LNCAP (cell line): ENCODE data around the gene EEIG2.

Experiments used
- TF ChIP-seq, protein P1 (sequence below): fragments of 450-650 bp; IDR thresholded peaks from 2 replicates; pipeline ENCODE4 v1.5.1; 2017; ENCODE audit warnings: mild to moderate bottlenecking

Gene EEIG2

DNA sequence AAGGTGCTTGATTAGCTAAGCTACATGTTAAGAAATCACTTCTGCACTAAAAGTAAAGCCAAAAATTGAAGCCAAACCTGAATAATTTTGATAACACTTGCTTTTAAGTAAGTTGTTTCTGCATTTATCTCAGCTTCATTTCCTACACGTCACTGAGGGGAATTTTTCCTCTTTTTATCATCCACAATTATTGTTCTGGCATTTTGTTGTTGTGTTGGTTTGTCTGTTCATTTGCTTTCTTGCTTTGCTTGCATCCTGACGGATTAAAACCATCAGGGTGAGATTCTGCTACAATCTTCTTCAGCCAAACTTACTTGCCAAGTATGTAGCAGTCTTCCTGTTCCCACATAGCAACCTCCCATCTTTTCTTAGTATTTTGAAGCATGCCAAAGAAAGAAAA, 18.0 kb upstream of the EEIG2 start:
- TF ChIP-seq, protein P1, sequence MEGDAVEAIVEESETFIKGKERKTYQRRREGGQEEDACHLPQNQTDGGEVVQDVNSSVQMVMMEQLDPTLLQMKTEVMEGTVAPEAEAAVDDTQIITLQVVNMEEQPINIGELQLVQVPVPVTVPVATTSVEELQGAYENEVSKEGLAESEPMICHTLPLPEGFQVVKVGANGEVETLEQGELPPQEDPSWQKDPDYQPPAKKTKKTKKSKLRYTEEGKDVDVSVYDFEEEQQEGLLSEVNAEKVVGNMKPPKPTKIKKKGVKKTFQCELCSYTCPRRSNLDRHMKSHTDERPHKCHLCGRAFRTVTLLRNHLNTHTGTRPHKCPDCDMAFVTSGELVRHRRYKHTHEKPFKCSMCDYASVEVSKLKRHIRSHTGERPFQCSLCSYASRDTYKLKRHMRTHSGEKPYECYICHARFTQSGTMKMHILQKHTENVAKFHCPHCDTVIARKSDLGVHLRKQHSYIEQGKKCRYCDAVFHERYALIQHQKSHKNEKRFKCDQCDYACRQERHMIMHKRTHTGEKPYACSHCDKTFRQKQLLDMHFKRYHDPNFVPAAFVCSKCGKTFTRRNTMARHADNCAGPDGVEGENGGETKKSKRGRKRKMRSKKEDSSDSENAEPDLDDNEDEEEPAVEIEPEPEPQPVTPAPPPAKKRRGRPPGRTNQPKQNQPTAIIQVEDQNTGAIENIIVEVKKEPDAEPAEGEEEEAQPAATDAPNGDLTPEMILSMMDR = no peak

DNA sequence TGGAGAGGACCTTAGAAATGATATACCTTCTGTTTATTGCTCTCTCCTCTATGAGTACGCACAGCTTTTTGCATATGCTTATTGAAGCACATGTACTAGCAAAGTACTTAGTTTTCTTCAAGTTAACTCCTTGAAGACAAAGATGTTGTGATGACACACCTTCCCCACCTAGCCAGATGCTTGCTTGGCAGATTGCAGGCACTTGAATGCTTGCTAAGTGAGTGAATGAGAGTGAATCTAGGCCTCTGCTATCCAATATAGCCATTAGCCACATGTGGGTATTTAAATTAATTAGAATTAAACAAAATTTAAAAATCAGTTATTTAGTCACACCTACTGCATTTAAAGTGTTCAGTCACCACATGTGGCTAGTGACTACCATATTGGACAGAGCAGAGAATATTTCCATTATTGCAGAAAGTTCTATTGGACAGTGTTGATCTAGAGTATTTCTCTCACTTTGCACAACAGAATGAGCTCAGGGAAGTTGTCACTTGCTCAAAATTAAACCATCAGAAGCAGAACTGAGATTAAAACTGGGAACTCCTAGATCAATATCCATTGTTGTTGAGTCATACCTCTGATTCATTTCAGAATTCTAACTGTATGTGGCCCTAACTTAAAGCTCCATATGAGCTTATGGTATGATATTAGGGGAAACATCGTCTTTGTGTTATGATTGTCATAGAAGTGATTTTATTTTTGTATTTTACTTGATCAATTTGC, 8.6 kb upstream of the EEIG2 start:
- TF ChIP-seq, protein P1 = no peak

DNA sequence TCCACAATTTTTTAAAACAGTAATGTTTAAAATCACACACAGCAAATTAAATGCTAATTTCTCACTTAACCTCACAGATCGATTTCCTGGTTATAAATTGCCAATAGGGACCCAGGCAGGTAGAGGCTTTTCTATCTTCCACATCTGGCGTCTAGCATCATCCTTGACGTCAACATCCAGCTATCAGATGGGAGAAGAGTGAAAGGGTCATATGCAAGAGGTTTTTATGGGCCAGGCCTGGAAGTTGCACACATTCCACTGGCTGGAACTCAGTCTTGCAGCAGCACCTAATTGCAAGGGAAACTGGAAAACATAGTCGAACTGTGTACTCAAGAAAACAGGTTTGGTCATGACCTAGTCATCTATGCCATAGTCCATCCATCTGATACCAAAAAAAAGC, 6.0 kb upstream of the EEIG2 start:
- TF ChIP-seq, protein P1 = no peak

DNA sequence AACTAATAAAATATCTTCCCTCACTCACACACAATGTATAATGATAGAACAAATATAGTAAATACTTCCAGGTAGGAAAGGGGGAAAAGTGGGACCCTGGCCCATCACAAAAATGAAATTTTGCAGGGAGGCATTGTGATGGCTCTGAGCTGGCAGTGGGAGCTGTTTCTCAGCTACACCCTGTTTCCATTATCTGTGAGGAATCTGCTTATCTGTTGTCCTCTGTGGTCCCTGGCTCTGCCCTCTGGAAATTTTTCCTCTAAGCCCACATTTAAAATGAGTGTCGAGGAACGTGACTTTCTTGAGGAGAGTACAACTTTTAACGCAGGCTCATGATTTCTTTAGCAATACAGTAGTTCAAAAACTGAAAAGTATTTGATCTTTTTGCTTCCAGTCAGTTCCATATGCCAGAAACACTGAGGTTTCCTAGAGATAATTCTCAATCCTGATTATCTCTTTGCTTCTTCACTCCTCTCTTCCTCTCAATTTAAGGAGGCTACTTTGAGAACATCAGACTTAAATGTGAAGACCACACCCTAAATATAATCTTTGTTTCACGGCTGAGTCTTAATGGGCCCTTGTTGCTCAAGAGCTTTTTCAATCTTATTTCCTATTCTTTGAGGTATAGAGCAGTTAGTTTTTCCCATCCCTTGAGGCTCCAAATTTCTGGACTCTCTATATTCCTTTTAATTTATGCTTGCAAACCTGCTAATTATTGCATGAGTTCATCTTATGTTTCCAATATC, 5.0 kb upstream of the EEIG2 start:
- TF ChIP-seq, protein P1 = no peak

DNA sequence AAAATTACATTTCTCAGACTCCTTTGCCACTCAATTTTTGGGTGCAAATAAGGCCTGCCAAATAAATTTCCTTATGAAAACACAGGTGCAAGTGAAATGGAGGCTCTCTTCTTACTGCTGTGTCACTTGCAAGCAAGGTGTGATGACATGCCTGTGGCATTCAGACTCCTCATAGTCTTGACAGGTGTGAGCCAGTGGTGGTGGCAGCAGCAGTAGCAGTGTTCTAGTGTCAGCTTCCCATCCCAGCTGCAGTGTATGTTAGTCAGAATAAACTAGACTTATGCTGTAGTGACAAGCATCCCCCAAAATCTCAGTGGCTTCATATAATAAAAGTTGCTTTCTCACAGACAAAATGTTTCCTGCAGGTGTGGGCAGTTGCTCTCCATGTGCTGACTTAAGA, 3.8 kb upstream of the EEIG2 start:
- TF ChIP-seq, protein P1 = no peak

DNA sequence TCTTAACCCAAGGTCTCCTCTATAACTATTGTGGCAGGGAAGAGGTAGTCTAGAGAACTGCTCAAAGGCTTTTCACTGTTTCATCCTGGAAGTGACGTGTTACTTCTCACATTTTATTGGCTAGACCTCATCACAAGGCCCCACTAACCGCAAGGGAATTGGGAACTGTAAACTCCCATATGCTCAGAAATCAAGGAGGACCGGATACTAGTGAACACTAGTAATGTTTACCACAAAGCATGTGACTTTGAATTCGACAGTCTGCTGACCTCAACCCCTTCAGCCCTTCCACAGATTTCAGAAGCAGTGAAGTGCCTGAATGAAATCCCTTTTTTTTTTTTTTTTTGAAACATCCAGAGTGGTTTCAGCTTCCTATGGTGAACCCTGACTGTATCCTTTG, 3.4 kb upstream of the EEIG2 start:
- TF ChIP-seq, protein P1 = no peak

DNA sequence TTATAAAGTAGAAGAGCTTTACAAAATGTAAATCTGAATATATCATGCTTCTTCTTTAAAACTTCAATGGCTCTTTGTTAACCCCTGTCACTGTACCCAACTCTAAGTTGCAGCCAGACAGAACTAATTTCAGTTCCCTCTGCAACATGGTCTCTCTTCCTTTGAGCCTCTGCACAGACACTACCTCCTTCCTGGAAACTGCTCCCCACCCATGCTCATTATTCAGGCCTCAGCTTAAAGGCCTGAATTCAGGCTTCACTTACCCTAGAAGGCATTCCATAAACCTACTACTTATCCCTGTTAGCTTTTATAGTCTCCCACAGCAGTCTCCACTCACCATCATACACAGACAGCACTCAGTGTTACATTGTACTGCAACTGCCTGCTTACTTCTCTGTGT, 2.6 kb upstream of the EEIG2 start:
- TF ChIP-seq, protein P1 = no peak
